ENCODE measurements around the gene C2orf92. TPM values are rescaled to one million over a fixed set of nuclear protein-coding genes. Genes with fewer than 3 reads are reported as not detected.

C2orf92 gene
- total RNA-seq, 1 experiment from 2014 or later = 11.2 TPM

DNA sequence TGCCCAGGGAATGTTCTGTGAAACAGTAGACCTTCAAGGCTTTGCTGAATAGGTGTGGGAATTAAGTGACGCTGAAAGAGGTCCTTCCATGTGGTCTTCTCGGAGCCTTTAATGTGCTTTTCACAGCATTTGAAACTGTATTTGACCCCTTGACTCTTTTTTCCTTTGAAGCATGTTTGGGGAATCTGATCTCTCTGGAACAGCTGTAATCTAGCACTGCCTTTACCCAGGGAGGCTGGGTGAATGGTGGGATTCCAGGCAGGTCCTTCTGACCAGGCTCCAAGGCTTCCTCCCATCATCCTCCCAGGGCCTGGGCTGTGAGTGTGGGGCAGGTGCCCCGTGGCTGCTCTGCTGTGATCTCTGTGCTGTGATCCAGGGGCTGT lies 48.1 kb downstream of the C2orf92 start:
- Histone ChIP-seq H3K9me2 (ENCODE audit: insufficient read depth) (no peaks in the 10 kb centered on the region), H3K36me3 (ENCODE audit: low read depth) (no peaks in the 10 kb centered on the region), H3K27ac (no peak overlapping the region), H3K4me3 (no peak overlapping the region), H3K4me2 (no peak overlapping the region), H3K27me3 (ENCODE audit: insufficient read depth, low read depth) (peaks cover 15% of the 10 kb centered on the region; the same call in 1 of the 2 replicates), H2AFZ (no peak overlapping the region), H3K9me3 (ENCODE audit: insufficient read depth, low read depth) (no peaks in the 10 kb centered on the region), H3F3A (ENCODE audit: insufficient read depth, low read depth) (no peaks in the 10 kb centered on the region), H4K20me1 (ENCODE audit: insufficient read depth) (no peaks in the 10 kb centered on the region), H3K79me2 (ENCODE audit: low read depth) (no peaks in the 10 kb centered on the region), H3K4me1 (replicated peaks; ENCODE audit: insufficient read depth) (no peaks in the 10 kb centered on the region)
- no peak for DNase-seq
- CTCF ChIA-PET = interaction anchor here (0.7 kb wide), 1 partner anchor 910 kb away, joined by 4 read pairs; no protein-coding TSS in a partner anchor
- POLR2A ChIA-PET (ENCODE audit: unreplicated experiment) = no interaction called here
- BruUV-seq (replicated peaks) = no TSS peak
- TF ChIP-seq EZH2 (IDR thresholded peaks at IDR 0.05; ENCODE audit: low read depth) = no peak
- TF ChIP-seq, protein P1, sequence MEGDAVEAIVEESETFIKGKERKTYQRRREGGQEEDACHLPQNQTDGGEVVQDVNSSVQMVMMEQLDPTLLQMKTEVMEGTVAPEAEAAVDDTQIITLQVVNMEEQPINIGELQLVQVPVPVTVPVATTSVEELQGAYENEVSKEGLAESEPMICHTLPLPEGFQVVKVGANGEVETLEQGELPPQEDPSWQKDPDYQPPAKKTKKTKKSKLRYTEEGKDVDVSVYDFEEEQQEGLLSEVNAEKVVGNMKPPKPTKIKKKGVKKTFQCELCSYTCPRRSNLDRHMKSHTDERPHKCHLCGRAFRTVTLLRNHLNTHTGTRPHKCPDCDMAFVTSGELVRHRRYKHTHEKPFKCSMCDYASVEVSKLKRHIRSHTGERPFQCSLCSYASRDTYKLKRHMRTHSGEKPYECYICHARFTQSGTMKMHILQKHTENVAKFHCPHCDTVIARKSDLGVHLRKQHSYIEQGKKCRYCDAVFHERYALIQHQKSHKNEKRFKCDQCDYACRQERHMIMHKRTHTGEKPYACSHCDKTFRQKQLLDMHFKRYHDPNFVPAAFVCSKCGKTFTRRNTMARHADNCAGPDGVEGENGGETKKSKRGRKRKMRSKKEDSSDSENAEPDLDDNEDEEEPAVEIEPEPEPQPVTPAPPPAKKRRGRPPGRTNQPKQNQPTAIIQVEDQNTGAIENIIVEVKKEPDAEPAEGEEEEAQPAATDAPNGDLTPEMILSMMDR (conservative IDR thresholded peaks at IDR 0.05) = no peak
- intact Hi-C loops (cut with micrococcal nuclease; ENCODE audit: unreplicated experiment) = loop anchor here (10.0 kb wide), 1 partner anchor 887 kb away; the partner anchor contains the start of genes COA5 and UNC50

DNA sequence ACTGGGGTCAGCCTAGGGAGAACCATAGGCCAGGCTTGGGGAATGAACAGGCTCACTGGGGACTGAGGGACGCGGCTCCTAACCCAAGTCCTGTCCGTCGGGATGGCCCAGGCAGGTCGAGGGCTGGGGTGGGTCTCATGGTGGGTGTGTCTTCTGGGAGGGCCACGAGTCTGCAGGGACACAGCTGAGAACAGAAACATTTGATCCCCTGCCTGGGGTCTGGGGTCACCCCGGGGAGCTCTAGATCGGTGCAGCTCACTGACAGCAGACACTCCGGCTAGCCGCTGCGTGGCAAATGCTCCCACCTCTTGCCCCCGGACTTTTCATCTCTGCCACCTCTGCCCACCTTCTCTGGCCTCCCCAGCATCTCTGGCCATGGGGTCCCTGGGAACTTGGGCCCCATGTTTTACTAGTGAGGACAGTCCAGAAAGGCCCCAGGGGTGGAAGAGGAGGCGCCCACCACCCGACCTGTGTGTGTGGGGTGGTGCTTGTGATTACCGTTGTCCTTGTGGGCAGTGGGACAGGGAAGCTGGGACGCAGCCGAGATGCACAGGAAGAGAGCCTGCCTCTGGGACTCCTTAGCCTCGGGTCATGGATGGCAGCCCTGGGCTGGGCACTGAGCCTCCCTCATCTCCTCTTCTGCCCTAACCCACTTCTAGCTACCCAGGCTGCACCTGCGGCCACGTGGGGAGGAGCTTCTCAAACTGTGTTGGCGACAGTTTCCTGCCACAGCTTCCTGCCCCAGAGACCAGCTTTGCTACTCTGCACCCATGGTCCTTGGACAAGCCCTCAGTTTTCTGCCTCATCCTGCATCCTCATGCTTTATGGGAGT lies 48.8 kb downstream of the C2orf92 start:
- no peaks in the 10 kb centered on the region for H3K4me1 ChIP-seq (replicated peaks; ENCODE audit: insufficient read depth)
- ChIA-PET POLR2A (ENCODE audit: unreplicated experiment) (no interaction called here), CTCF (no interaction called here)
- no peak overlapping the region for H2AFZ ChIP-seq
- DNase-seq = no peak
- intact Hi-C loops (cut with micrococcal nuclease; ENCODE audit: unreplicated experiment) = loop anchor here (10.0 kb wide), 1 partner anchor 887 kb away; the partner anchor contains the start of genes COA5 and UNC50
- no peak overlapping the region for H3K4me2 ChIP-seq
- no peaks in the 10 kb centered on the region for H3K9me3 ChIP-seq (ENCODE audit: insufficient read depth, low read depth)
- no peak overlapping the region for H3K4me3 ChIP-seq
- H3K27ac ChIP-seq = no peak overlapping the region
- peaks cover 15% of the 10 kb centered on the region; the same call in 1 of the 2 replicates for H3K27me3 ChIP-seq (ENCODE audit: insufficient read depth, low read depth)
- no peaks in the 10 kb centered on the region for H3K36me3 ChIP-seq (ENCODE audit: low read depth)
- H3F3A ChIP-seq (ENCODE audit: insufficient read depth, low read depth) = no peaks in the 10 kb centered on the region
- no peaks in the 10 kb centered on the region for H3K79me2 ChIP-seq (ENCODE audit: low read depth)
- H3K9me2 ChIP-seq (ENCODE audit: insufficient read depth) = no peaks in the 10 kb centered on the region
- BruUV-seq (replicated peaks) = no TSS peak
- no peaks in the 10 kb centered on the region for H4K20me1 ChIP-seq (ENCODE audit: insufficient read depth)
- TF ChIP-seq EZH2 (IDR thresholded peaks at IDR 0.05; ENCODE audit: low read depth) = no peak
- TF ChIP-seq, protein P1 (conservative IDR thresholded peaks at IDR 0.05) = no peak

DNA sequence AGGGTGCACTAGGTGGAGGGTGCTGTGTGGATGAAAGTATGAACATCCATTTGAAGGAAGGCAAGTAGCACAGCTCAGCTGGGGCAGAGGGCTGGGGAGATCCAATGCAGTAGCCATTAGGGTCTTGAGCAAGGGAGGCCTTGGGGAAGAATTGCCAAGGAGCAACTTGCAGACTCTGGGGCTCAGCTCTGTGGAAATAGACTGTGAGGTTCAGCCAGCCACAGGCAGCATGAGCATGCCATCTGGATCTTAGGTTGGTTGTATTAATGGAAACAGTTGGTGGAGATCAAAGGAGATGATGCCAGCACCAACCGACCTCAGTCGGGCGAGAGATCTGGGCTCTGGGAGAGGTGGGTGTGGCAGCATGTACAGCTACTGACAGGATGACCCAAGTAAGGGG lies 49.4 kb downstream of the C2orf92 start:
- Histone ChIP-seq H3K9me2 (ENCODE audit: insufficient read depth) (no peaks in the 10 kb centered on the region), H3K79me2 (ENCODE audit: low read depth) (no peaks in the 10 kb centered on the region), H3K4me3 (no peak overlapping the region), H3K27ac (no peak overlapping the region), H3K27me3 (ENCODE audit: insufficient read depth, low read depth) (peaks cover 15% of the 10 kb centered on the region; the same call in 1 of the 2 replicates), H3K4me2 (no peak overlapping the region), H3K4me1 (replicated peaks; ENCODE audit: insufficient read depth) (no peaks in the 10 kb centered on the region), H3F3A (ENCODE audit: insufficient read depth, low read depth) (no peaks in the 10 kb centered on the region), H4K20me1 (ENCODE audit: insufficient read depth) (no peaks in the 10 kb centered on the region), H3K9me3 (ENCODE audit: insufficient read depth, low read depth) (no peaks in the 10 kb centered on the region), H3K36me3 (ENCODE audit: low read depth) (no peaks in the 10 kb centered on the region), H2AFZ (no peak overlapping the region)
- CTCF ChIA-PET = no interaction called here
- no TSS peak for BruUV-seq (replicated peaks)
- no peak for DNase-seq
- no peak for TF ChIP-seq EZH2 (IDR thresholded peaks at IDR 0.05; ENCODE audit: low read depth)
- TF ChIP-seq, protein P1 (conservative IDR thresholded peaks at IDR 0.05) = no peak
- intact Hi-C loops (cut with micrococcal nuclease; ENCODE audit: unreplicated experiment) = loop anchor here (10.0 kb wide), 1 partner anchor 886 kb away; the partner anchor contains the start of genes COA5 and UNC50
- POLR2A ChIA-PET (ENCODE audit: unreplicated experiment) = no interaction called here
